ENCODE data around the gene CGRRF1. TPM values are rescaled to one million over a fixed set of nuclear protein-coding genes. Genes with fewer than 3 reads are reported as not detected.

The CGRRF1 gene
- total RNA-seq, 1 experiment from 2014 or later: 19.1 TPM

GRCh38 chr14:54498579-54498978 is 11.1 kb upstream of the CGRRF1 start:
- Histone ChIP-seq H2BK120ac (ENCODE audit: low read depth, low read length, poor library complexity, severe bottlenecking) (no peak overlapping the region), H2BK15ac (ENCODE audit: low read depth, low read length) (no peak overlapping the region), H3K9me3 (ENCODE audit: control insufficient read depth, low read depth, low read length) (no peaks in the 10 kb centered on the region), H2AFZ (ENCODE audit: low read length) (no peak overlapping the region), H3K23me2 (ENCODE audit: insufficient read length, low read depth, low read length, poor library complexity, severe bottlenecking) (no peaks in the 10 kb centered on the region), H4K20me1 (ENCODE audit: control insufficient read depth, insufficient read depth, insufficient read length) (no peaks in the 10 kb centered on the region), H3K14ac (ENCODE audit: insufficient read depth, low read length) (no peak overlapping the region), H3K79me1 (ENCODE audit: insufficient read depth, low read depth, low read length, poor library complexity, severe bottlenecking) (no peaks in the 10 kb centered on the region), H2BK20ac (ENCODE audit: low read depth, low read length, poor library complexity, severe bottlenecking) (no peak overlapping the region), H3K9ac (ENCODE audit: extremely low read depth, insufficient read length, low read length) (no peak overlapping the region), H3K56ac (ENCODE audit: insufficient read length, low read depth, low read length) (no peak overlapping the region), H3K79me2 (ENCODE audit: insufficient read depth, low read length) (no peaks in the 10 kb centered on the region), H3K27me3 (ENCODE audit: insufficient read depth, low read length) (no peaks in the 10 kb centered on the region), H2AK5ac (ENCODE audit: insufficient read length, low read length) (no peak overlapping the region), H3K4ac (ENCODE audit: low read depth, low read length) (no peak overlapping the region), H2BK5ac (ENCODE audit: insufficient read length, low read length) (no peak overlapping the region), H3K23ac (ENCODE audit: insufficient read length, low read depth, low read length) (no peak overlapping the region), H3K4me1 (ENCODE audit: insufficient read depth, low read length) (no peaks in the 10 kb centered on the region), H4K91ac (ENCODE audit: insufficient read length, low read depth, low read length) (no peak overlapping the region), H3K27ac (ENCODE audit: insufficient read length, low read depth, low read length) (no peak overlapping the region), H3T11ph (ENCODE audit: low read length) (no peak overlapping the region), H3K4me2 (ENCODE audit: insufficient read depth, insufficient read length, low read length) (no peak overlapping the region), H2BK12ac (ENCODE audit: insufficient read length, low read depth, low read length) (no peak overlapping the region), H3K18ac (ENCODE audit: insufficient read length, low read depth, low read length) (no peak overlapping the region), H4K8ac (replicated peaks; ENCODE audit: insufficient read length, low read depth, low read length) (no peak overlapping the region), H4K5ac (ENCODE audit: insufficient read length, low read depth, low read length) (no peak overlapping the region)
- Mint-ChIP-seq H3K36me3 (ENCODE audit: insufficient read depth in 1 of 3, low read depth in 3 of 3) (no peaks in the 10 kb centered on the region; a peak in 1 of 7 replicates), H3K4me3 (no peak overlapping the region), H3K4me1 (peaks cover under 1 to 1% of the 10 kb centered on the region in 2 experiments; a peak in 2 of 4 replicates), H3K27ac (no peak overlapping the region), H3K27me3 (ENCODE audit: low read depth) (no peaks in the 10 kb centered on the region), H3K9me3 (no peaks in the 10 kb centered on the region)
- WGBS (ENCODE audit: extremely low coverage, insufficient read length, low lambda C conversion rate): no CpG with 5 or more reads among the region's 7 CpGs
- TF ChIP-seq CTCF (conservative IDR thresholded peaks at IDR 0.05): no peak
- no peak for DNase-seq

Measured in H9 (cell line).